RPMI7951 (cell line): ENCODE measurements around the gene BEGAIN. TPM values are rescaled to one million over a fixed set of nuclear protein-coding genes. Genes with fewer than 3 reads are reported as not detected.
A peak's percentile ranks its signal among the peaks of the same experiment; 100 is the strongest.

Experiments used
- DNase-seq: peaks from one replicate; pipeline ENCODE4 v3.0.0-alpha.2; 2012; ENCODE audit warnings: low read depth
- total RNA-seq: library from RNA; depleted of rRNA; stranded (reverse); fragments of >200 nt; shearing (Covaris generic); gene quantifications from 2 replicates; pipeline ENCODE4 v1.2.3, GENCODE V29; 2014

BEGAIN gene
- total RNA-seq, 1 experiment from 2014 or later: not detected

- no peak for DNase-seq
Observed at GRCh38 chr14:100568164-100568997, 18.8 kb downstream of the BEGAIN start.

- DNase-seq: no peak
Observed at GRCh38 chr14:100567877-100568163, 19.4 kb downstream of the BEGAIN start.

DNA sequence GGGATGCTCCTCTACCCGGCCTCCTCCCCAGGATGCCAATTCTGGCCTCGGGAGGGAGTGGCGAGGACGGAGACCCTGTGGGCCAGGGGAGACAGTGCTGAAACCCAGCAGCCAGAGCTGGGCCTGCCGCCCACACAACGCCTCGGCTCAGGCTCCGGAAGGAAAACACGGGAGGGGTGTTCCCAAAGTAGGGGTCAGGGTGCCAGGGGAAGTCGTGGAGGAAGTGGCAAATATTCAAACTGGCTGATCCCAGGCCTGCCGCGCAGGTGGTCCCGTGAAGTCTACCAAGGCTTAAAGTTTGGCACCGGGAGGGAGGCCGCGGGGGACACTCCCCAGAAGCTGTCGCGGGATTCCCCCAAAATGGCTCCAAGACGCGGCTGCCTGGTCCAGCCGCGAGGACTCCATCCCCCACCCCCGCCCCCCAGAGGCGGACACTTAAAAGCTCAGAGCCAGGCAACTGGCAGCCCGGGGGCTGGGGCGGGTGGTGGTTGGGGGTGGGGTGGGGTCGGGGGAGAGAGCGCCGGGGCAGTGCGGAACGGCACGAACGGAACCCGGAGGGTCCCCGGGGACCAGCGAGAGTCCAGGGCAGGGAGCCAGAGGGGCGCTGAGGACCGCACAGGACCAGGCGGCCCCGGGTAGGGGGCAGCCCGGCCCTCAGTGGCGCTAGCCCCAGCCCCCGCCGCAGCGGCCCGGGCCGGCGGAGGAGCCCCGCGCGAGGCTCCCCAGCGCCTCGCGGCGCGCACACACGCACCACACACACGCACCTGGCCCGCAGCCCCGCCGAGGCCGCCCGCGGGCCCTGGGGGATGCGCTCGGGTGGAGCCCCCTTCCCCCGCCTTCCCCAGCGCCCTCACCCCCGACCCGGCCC lies 20.0 kb downstream of the BEGAIN start:
- no peak for DNase-seq

DNA sequence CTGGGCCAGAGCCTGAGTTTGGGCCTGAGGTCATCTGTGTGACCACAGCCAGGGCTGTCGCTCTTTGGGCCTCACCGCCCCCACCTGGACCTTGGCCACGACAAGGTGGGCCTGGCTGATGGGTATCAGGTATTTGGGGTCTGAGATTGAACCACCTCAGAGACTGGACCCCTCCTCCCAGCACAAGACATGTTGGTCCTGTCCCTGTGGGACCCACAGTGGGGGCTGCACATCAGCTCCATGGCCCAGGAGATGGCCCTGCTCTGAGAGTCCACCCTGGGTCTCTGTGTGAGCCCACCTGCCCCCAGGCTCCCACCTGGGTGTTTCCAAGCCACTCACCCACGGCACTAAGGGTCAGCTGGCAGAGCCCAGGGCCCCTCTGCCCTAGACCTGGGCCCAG lies 20.6 kb downstream of the BEGAIN start:
- no peak for DNase-seq

- no peak for DNase-seq
Observed at GRCh38 chr14:100566119-100566518, 21.1 kb downstream of the BEGAIN start.

- DNase-seq: no peak
Observed at GRCh38 chr14:100565650-100566049, 21.6 kb downstream of the BEGAIN start.

GRCh38 chr14:100564512-100564911 lies 22.7 kb downstream of the BEGAIN start:
- DNase-seq: no peak

DNA sequence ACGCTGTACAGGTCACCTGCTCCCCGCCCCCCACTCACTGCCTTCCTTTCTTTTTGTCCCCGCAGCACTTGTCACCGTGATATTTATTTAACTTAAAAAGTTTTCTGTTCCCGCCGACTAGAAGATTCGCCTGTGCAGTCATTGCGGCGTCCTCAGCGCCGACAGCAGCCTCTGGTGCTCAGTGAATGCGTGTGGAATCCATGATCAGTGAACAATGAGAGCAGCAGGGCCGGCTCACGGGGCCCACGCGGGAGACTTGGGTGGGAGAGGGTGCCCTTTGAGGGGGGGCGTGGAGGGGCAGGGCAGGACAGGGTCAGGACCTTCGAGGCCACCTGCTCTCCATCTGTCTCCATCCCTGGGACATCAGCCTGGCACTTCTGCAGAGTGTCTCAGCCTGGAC lies 24.5 kb downstream of the BEGAIN start:
- no peak for DNase-seq

DNA sequence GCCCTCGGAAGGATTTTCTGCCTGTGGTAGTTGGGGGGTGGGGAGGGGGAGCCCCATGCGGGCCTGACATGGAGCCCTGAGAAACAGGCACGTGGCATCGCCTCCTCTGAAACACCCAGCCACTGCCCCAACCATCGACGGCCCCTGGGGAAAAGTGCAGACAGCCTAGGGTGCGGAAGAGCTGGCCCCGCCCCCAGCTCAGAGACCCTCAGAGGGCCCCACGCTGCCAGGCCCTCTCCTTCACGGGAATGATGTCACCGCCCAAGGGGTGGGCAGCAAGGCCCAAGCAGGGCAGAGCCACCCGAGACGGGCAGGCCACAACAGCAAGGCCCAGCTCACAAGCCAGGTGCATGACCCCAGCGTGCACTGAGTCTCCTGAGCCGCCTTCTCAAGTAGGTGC lies 26.2 kb downstream of the BEGAIN start:
- DNase-seq: no peak

DNA sequence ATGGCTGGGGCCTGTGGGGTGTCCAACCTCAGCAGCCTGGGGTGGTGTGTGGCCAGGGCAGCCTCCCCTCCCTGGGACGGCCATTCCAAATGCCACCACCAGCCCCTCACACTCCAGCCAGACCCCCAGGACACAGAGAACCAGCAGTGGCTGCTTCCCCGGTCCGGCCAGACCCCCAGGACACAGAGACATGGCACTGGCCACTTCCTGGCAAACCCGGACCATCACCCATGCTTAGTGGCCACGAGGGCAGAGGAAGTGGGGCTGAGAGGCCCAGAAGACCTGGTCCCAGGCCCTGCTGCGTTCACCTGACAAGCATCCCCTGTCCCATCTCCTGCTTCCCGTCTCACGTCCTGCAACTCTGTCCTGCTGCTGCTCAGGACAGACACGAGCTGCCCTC lies 26.7 kb downstream of the BEGAIN start:
- DNase-seq: no peak

DNA sequence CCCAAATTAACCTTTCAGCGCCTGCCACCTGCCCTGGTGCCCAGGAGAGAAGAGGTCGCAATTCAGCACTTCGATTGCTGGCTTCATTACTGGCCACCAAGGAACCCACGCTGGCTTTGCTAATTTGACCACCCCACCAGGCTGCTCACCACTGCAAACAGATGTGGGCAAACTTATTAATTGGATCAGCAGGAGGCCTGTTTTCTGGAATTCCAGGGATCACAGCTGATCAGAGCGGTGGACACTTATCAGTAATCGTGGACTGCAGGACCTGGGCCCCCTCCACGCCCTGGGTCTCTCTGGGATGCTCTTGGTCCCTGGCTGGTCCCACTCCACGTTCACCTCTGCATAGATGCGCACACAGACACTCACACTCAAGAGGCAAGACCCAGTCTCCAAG lies 27.8 kb downstream of the BEGAIN start:
- DNase-seq: no peak

- DNase-seq: no peak
Observed at GRCh38 chr14:100558966-100559365, 28.3 kb downstream of the BEGAIN start.

GRCh38 chr14:100558226-100558625 lies 29.0 kb downstream of the BEGAIN start:
- DNase-seq: no peak

- DNase-seq: no peak
Observed at GRCh38 chr14:100557658-100558057, 29.6 kb downstream of the BEGAIN start.

GRCh38 chr14:100556936-100557505 lies 30.2 kb downstream of the BEGAIN start:
- no peak for DNase-seq

GRCh38 chr14:100556140-100556475 lies 31.1 kb downstream of the BEGAIN start:
- no peak for DNase-seq

DNA sequence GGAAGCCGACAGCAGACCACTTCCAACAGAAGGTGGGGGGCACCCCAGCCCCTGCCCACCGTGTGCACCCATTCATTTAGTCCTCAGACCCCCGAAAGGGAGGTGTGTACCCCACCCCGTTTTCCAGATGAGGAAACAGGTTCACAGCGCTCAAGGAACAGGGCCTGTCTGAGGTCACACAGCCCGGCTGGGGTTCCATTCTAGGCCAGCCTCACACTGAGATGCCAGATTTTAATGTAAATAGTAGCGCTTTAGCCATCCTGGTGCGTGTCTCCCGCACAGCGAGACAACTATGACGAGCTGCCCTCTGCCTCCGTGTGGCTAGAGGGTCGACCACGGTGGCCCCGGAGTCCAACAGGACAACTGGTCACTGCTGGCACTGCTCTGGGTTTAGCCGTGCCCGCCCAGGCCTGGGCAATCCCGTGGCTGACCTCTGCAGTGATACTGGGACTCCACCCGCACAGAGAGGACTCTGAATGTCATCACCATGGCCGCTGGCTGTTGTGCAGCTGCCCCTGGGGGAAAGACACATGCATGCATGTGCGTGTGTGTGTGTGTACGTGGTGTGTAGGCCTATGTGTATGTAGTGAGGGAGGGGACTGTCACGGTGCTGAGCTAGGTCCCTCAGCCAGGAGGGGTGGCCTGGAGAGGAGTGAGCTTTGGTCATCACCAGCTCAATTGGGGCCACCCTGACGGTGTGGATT lies 31.6 kb downstream of the BEGAIN start:
- no peak for DNase-seq

DNA sequence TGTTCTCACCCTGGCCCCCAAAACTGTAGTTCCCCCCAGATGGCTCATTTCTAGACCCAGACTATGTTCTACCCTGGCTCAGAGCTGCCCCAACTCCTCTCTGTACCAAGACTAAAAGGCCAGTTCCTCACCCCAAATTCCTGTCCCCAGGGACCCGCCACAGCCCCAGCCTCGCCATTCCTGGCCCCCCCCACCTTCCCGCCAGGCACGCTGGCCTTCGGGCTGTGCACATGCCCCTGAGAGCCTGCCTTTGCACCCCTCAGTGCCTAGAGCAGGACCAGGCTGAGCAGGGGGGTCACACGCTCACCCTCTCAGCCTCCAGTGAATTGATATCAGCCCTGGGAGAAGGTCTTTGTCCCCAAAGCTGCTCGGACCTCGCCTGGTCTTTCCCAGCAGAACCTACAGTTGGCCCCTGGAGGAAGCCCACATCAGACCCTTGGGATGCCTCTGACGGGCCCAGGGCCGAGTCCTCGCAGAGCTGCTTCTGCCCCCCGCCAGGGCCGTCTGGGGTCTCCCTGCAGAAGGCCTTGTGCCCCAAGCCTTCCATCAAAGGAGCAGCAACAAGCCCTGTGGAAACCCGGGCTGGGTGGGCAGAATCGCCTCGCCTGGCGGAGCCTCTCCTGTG lies 32.4 kb downstream of the BEGAIN start:
- no peak for DNase-seq

- peak; percentile 33 for DNase-seq
Observed at GRCh38 chr14:100554082-100554677, 33.0 kb downstream of the BEGAIN start.

DNA sequence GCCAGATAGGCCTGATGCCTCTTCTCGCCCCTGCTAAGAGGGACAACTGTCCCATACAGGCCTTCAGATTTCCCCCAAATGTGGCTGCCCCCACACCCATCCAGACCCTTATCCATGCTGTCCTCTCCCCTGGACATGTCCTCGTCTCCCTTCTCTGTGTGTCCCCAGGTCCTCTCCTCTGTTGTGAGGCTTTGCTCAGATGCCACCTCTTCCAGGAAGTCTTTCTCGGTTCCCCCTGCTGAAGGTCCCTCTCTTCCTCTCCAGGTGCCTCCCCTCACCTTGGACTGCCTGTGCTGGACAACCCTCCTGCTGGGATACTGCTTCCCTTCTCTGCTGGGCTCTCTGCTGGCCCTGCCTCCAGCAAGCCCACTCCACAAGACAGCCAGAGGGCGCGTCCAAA lies 33.7 kb downstream of the BEGAIN start:
- no peak for DNase-seq

DNA sequence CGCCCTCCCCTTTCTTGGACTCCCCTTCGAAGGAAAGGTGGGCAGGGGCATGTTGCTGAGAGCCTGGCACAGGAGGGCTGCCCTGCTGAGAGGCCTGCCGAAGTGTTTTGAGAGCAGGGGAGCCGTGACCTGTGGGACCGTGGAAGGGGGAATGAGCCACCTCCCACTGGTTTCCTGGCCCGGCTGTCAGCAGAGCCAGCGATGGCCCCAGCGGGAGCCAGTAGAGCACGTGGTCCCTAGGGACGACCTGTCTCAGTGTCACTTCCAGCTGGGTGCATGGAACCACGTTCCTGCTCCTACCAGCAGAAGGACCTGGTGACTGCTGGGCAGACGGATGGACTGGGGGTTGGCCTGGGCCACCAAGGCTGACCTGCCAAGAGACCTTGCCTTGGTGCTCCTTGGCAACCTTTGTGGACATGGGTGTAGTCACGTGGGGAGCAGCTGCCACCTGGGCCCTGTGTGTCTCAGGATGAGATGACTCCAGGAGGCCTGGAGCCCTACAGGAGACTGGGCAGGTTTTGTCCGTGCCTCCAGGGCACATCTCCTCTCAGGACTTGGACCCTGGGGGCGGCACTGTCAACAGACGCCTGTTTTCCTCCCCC lies 34.6 kb downstream of the BEGAIN start:
- no peak for DNase-seq
